Smooth muscle cell (in vitro differentiated cells): ENCODE results near the gene METTL25B. TPM values are rescaled to one million over a fixed set of nuclear protein-coding genes. Genes with fewer than 3 reads are reported as not detected.

Experiments used
- DNase-seq: peaks from one replicate; lab custom pipeline; 2025; ENCODE audit not compliant: unreplicated experiment; lab: John Stamatoyannopoulos, UW
- H2AFZ ChIP-seq: fragments of 200-600 bp; sonication (generic); 2 replicates; pipeline ENCODE4 v1.6.0; 2016; ENCODE audit warnings: antibody characterized with exemption, low read depth, mild to moderate bottlenecking
- H3F3A ChIP-seq: fragments of 200-600 bp; sonication (generic); 2 replicates; pipeline ENCODE4 v1.6.0; 2017; ENCODE audit warnings: antibody characterized with exemption, low read depth
- H3K27ac ChIP-seq: fragments of 200-600 bp; sonication (generic); 2 replicates; pipeline ENCODE4 v1.5.1; 2016; ENCODE audit warnings: low read depth, mild to moderate bottlenecking
- H3K27me3 ChIP-seq: fragments of 200-600 bp; sonication (generic); 2 replicates; pipeline ENCODE4 v1.6.1; 2016; ENCODE audit warnings: low read depth, mild to moderate bottlenecking
- H3K36me3 ChIP-seq: fragments of 200-600 bp; sonication (generic); 2 replicates; pipeline ENCODE4 v1.5.1; 2016; ENCODE audit warnings: low read depth
- H3K4me1 ChIP-seq: fragments of 200-600 bp; sonication (generic); 2 replicates; pipeline ENCODE4 v1.5.1; 2016; ENCODE audit warnings: low read depth
- H3K4me2 ChIP-seq: fragments of 200-600 bp; sonication (generic); 2 replicates; pipeline ENCODE4 v1.6.0; 2016; ENCODE audit warnings: mild to moderate bottlenecking
- H3K4me3 ChIP-seq: fragments of 200-600 bp; sonication (generic); 2 replicates; pipeline ENCODE4 v1.5.1; 2016; ENCODE audit warnings: mild to moderate bottlenecking
- H3K79me2 ChIP-seq: fragments of 200-600 bp; sonication (generic); 2 replicates; pipeline ENCODE4 v1.6.0; 2016; ENCODE audit warnings: low read depth, mild to moderate bottlenecking
- H3K9ac ChIP-seq: fragments of 200-600 bp; sonication (generic); 2 replicates; pipeline ENCODE4 v1.6.0; 2016; ENCODE audit warnings: low read depth
- H3K9me3 ChIP-seq: fragments of 200-600 bp; sonication (generic); replicated peaks from 2 replicates; pipeline ENCODE4 v1.5.1; 2016; ENCODE audit warnings: low read depth
- H4K20me1 ChIP-seq: fragments of 200-600 bp; sonication (generic); 2 replicates; pipeline ENCODE4 v1.6.0; 2016; ENCODE audit warnings: low read depth
- WGBS: methylation state at CpG from one replicate; pipeline ENCODE4 v1.1.7; 2016; ENCODE audit warnings: low lambda C conversion rate; 5-methylcytosine and 5-hydroxymethylcytosine counted together
- polyA plus RNA-seq: library from polyadenylated mRNA; unstranded; fragments of >200 nt; fragmentation: Nextera tagmentation; extraction: Ambion mirVana; gene quantifications from 2 replicates; pipeline ENCODE4 v1.2.1, GENCODE V29; 2016
- total RNA-seq: library from RNA; depleted of rRNA; stranded (reverse); fragments of >200 nt; gene quantifications from 2 replicates; pipeline ENCODE4 v1.2.3, GENCODE V29; 2014
- TF ChIP-seq, protein P1 (sequence below): fragments of 200-600 bp; sonication (generic); IDR thresholded peaks from 2 replicates; pipeline ENCODE4 v1.5.1; 2017; ENCODE audit warnings: borderline replicate concordance, mild to moderate bottlenecking, antibody characterized with exemption; ENCODE audit not compliant: insufficient read depth, poor library complexity, severe bottlenecking

Gene METTL25B
- total and polyA plus RNA-seq, 2 experiments from 2014 or later: 11.0 to 17.5 TPM

DNA sequence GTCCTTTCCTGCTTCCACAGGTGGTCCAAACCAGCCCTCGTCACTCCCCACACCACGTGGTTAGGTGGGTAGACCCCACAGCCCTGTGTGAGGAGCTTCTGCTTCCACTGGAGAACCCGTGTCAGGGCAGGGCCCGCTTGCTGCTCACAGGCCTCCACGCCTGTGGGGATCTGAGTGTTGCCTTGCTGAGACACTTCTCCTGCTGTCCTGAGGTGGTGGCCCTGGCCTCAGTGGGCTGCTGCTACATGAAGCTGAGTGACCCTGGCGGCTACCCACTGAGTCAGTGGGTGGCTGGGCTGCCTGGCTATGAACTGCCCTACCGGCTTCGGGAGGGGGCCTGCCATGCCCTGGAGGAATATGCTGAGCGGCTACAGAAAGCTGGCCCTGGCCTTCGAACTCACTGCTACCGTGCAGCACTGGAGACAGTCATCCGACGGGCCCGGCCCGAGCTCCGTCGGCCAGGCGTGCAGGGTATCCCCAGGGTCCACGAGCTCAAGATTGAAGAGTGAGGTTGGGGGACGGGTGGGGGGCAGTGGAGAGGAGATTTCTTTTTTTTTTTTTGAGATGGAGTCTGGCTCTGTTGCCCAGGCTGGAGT lies 5.8 kb downstream of the METTL25B start:
- WGBS: 98% methylated on average over 20 of the region's 20 CpGs
- H3K9ac ChIP-seq: no peak overlapping the region

DNA sequence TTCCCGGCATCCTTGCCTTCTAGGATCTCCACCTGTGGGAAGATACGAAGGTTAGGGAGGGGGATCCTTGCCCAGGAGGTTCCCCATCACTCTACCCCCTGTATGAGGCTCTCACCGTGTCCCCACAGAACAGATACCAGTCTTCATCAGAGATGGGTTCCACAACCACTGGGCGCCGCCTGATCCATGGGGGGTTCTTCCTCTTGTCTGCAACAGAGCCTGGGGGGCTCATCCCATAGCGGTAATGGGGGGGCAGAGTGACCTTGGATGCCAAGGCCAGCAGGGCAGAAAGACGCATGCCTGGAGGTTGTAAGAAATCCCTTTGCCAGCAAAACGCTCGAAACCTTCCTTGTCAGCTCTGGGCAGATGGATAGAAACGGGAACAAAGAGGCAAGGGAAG lies 10.1 kb downstream of the METTL25B start:
- 97% methylated on average over 10 of the region's 10 CpGs for WGBS
- H3K79me2 ChIP-seq: peaks cover 23% of the 10 kb centered on the region
- peaks cover 15% of the 10 kb centered on the region for H3F3A ChIP-seq
- no peaks in the 10 kb centered on the region for H3K27me3 ChIP-seq
- no peaks in the 10 kb centered on the region for H3K9me3 ChIP-seq
- TF ChIP-seq, protein P1, sequence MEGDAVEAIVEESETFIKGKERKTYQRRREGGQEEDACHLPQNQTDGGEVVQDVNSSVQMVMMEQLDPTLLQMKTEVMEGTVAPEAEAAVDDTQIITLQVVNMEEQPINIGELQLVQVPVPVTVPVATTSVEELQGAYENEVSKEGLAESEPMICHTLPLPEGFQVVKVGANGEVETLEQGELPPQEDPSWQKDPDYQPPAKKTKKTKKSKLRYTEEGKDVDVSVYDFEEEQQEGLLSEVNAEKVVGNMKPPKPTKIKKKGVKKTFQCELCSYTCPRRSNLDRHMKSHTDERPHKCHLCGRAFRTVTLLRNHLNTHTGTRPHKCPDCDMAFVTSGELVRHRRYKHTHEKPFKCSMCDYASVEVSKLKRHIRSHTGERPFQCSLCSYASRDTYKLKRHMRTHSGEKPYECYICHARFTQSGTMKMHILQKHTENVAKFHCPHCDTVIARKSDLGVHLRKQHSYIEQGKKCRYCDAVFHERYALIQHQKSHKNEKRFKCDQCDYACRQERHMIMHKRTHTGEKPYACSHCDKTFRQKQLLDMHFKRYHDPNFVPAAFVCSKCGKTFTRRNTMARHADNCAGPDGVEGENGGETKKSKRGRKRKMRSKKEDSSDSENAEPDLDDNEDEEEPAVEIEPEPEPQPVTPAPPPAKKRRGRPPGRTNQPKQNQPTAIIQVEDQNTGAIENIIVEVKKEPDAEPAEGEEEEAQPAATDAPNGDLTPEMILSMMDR: no peak
- H3K4me2 ChIP-seq: no peak overlapping the region
- H3K4me1 ChIP-seq: peaks cover 14% of the 10 kb centered on the region
- no peaks in the 10 kb centered on the region for H4K20me1 ChIP-seq
- H3K27ac ChIP-seq: no peak overlapping the region
- no peak overlapping the region for H3K4me3 ChIP-seq
- no peak for DNase-seq
- H2AFZ ChIP-seq: no peak overlapping the region
- H3K9ac ChIP-seq: no peak overlapping the region
- H3K36me3 ChIP-seq: no peaks in the 10 kb centered on the region

More for the DNA sequence above, 5.8 kb downstream of the METTL25B start:
- H3K27me3 ChIP-seq: no peaks in the 10 kb centered on the region
- H3K9me3 ChIP-seq: no peaks in the 10 kb centered on the region
- no peaks in the 10 kb centered on the region for H4K20me1 ChIP-seq
- H3K4me2 ChIP-seq: no peak overlapping the region
- H3K4me1 ChIP-seq: peaks cover 3% of the 10 kb centered on the region
- H3K27ac ChIP-seq: no peak overlapping the region
- TF ChIP-seq, protein P1: no peak
- H3K79me2 ChIP-seq: peaks cover 12% of the 10 kb centered on the region
- H2AFZ ChIP-seq: no peak overlapping the region
- no peaks in the 10 kb centered on the region for H3F3A ChIP-seq
- no peak overlapping the region for H3K4me3 ChIP-seq
- no peak for DNase-seq
- no peaks in the 10 kb centered on the region for H3K36me3 ChIP-seq

DNA sequence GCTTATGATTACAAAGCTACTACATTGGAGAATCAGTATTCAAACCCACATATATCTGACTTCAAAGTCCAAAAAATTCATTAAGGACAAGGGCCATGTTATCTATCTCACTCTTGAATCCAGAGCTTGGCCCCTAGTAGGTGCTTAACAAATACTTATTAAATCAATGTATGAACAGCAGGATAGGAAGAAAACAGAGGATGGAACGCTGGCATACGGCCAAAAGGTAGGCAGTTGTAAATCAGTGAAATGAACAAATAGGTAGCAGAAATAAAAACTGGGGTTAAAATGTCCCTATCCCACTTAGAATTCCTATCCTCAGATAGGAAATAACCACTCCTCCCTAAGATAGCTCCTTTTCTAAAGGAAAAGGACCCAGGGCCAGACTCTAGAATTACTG lies 10.6 kb downstream of the METTL25B start:
- no peaks in the 10 kb centered on the region for H3K36me3 ChIP-seq
- H3K4me3 ChIP-seq: no peak overlapping the region
- no peak overlapping the region for H3K9ac ChIP-seq
- whole genome bisulfite sequencing: 98% methylated on average over 2 of the region's 2 CpGs
- no peak for DNase-seq
- no peak overlapping the region for H2AFZ ChIP-seq
- no peak overlapping the region for H3K4me2 ChIP-seq
- H3K79me2 ChIP-seq: peaks cover 23% of the 10 kb centered on the region
- peaks cover 15% of the 10 kb centered on the region for H3F3A ChIP-seq
- no peaks in the 10 kb centered on the region for H3K27me3 ChIP-seq
- no peaks in the 10 kb centered on the region for H3K9me3 ChIP-seq
- TF ChIP-seq, protein P1: no peak
- peaks cover 14% of the 10 kb centered on the region for H3K4me1 ChIP-seq
- H3K27ac ChIP-seq: no peak overlapping the region
- no peaks in the 10 kb centered on the region for H4K20me1 ChIP-seq

DNA sequence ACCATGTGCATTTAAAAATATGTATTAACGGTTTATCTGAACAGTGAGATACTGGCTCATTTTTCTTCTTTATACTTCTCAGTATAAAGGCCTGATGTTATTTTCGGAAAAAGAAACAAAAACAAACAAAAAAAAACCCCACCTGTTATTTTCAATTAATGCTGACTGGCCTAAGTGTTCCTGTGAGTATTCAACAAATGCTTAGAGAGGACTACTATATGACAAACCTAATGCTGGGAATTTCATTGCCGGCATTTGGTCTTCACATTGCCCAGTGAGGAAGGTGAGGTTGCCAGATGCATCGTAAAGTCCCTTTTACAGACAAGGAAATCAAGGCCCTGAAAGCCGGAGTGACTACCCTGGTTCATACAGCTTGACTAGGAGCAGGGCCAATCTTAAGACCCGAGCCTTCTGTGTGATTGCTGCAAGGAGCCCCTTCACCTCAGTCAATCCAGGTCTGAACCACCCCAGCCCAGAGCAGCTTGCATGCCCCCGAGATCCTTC lies 12.0 kb downstream of the METTL25B start:
- no peaks in the 10 kb centered on the region for H4K20me1 ChIP-seq
- H3K27ac ChIP-seq: peak overlapping the region; percentile 13
- H3K9ac ChIP-seq: peak overlapping the region; percentile 49
- DNase-seq: no peak
- no peaks in the 10 kb centered on the region for H3K36me3 ChIP-seq
- H3K79me2 ChIP-seq: peaks cover 30% of the 10 kb centered on the region
- H2AFZ ChIP-seq: peak overlapping the region; percentile 31
- peaks cover 14% of the 10 kb centered on the region for H3K4me1 ChIP-seq
- peaks cover 15% of the 10 kb centered on the region for H3F3A ChIP-seq
- TF ChIP-seq, protein P1: no peak
- peak overlapping the region; percentile 89 for H3K4me2 ChIP-seq
- no peaks in the 10 kb centered on the region for H3K9me3 ChIP-seq
- 28% methylated on average over 7 of the region's 7 CpGs for WGBS
- peak overlapping the region; percentile 71 for H3K4me3 ChIP-seq
- no peaks in the 10 kb centered on the region for H3K27me3 ChIP-seq
